ENCODE data around the gene CTSV.

- TF ChIP-seq EZH2 (IDR thresholded peaks at IDR 0.05; ENCODE audit: low read length): no peak
- TF ChIP-seq, protein P1, sequence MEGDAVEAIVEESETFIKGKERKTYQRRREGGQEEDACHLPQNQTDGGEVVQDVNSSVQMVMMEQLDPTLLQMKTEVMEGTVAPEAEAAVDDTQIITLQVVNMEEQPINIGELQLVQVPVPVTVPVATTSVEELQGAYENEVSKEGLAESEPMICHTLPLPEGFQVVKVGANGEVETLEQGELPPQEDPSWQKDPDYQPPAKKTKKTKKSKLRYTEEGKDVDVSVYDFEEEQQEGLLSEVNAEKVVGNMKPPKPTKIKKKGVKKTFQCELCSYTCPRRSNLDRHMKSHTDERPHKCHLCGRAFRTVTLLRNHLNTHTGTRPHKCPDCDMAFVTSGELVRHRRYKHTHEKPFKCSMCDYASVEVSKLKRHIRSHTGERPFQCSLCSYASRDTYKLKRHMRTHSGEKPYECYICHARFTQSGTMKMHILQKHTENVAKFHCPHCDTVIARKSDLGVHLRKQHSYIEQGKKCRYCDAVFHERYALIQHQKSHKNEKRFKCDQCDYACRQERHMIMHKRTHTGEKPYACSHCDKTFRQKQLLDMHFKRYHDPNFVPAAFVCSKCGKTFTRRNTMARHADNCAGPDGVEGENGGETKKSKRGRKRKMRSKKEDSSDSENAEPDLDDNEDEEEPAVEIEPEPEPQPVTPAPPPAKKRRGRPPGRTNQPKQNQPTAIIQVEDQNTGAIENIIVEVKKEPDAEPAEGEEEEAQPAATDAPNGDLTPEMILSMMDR (optimal IDR thresholded peaks at IDR 0.05 in 1 of 3, IDR thresholded peaks at IDR 0.05 in 1 of 3, conservative IDR thresholded peaks at IDR 0.05 in 1 of 3; ENCODE audit: extremely low read depth in 1 of 3, insufficient read depth in 2 of 3, low read length in 3 of 3): no peak
These were observed 3.0 kb upstream of the CTSV start for GRCh38 chr9:97041898-97042297.
